Measurements from ENCODE around the gene TSLP. TPM values are rescaled to one million over a fixed set of nuclear protein-coding genes. Genes with fewer than 3 reads are reported as not detected.

TSLP gene
- polyA plus RNA-seq, 1 of the 3 experiments (the other 2 are of a cell fraction), result 1.3 TPM

GRCh38 chr5:111120911-111121310, 49.4 kb downstream of the TSLP start (continued):
- no peak for TF ChIP-seq REST (IDR thresholded peaks at IDR 0.05; ENCODE audit: low read depth, low read length)
- no peak for TF ChIP-seq CTCF (IDR thresholded peaks at IDR 0.05)
- no peak for TF ChIP-seq GATA2 (CRISPR knock-in tag; IDR thresholded peaks at IDR 0.05)
- TF ChIP-seq USF2 (IDR thresholded peaks at IDR 0.05; ENCODE audit: borderline replicate concordance, low read depth, low read length), result no peak

GRCh38 chr5:111121926-111122325, 50.4 kb downstream of the TSLP start:
- Histone ChIP-seq H3K9ac (no peak overlapping the region), H3K27me3 (ENCODE audit: insufficient read depth) (no peaks in the 10 kb centered on the region), H3K9me2 (no peaks in the 10 kb centered on the region), H3K27ac (ENCODE audit: low read depth in 2 of 2, low read length in 1 of 2) (no peak overlapping the region), H3F3A (replicated peaks; ENCODE audit: insufficient read depth) (peaks cover 22% of the 10 kb centered on the region), H4K20me1 (ENCODE audit: insufficient read depth) (no peaks in the 10 kb centered on the region), H3K36me3 (replicated peaks in 1 of 2; ENCODE audit: control insufficient read depth in 1 of 2, insufficient read depth in 2 of 2, low read length in 1 of 2) (peaks cover 88 to 96% of the 10 kb centered on the region in 2 experiments), H2AFZ (ENCODE audit: low read depth) (no peak overlapping the region), H3K4me2 (no peak overlapping the region), H3K4me3 (ENCODE audit: low read depth in 2 of 2, low read length in 1 of 2) (no peak overlapping the region), H3K4me1 (ENCODE audit: control insufficient read depth in 1 of 2, insufficient read depth in 2 of 2, low read depth in 1 of 2, low read length in 1 of 2) (no peaks in the 10 kb centered on the region), H3K9me3 (no peaks in the 10 kb centered on the region; the same call in 1 of the 2 replicates), H3K79me2 (ENCODE audit: insufficient read depth) (no peaks in the 10 kb centered on the region)
- POLR2A ChIA-PET, result no interaction called here
- CTCF ChIA-PET, result interaction anchor here (1.7 kb wide), 1 partner anchor 332 kb away, joined by 3 read pairs; no protein-coding TSS in a partner anchor
- TF ChIP-seq EP300 (IDR thresholded peaks at IDR 0.05; ENCODE audit: borderline replicate concordance in 1 of 2, low read depth in 1 of 2, low read length in 1 of 2) (no peak), TAF1 (IDR thresholded peaks at IDR 0.05; ENCODE audit: borderline replicate concordance, low read depth, low read length) (no peak)
- no peak for DNase-seq

- 47% methylated on average over 2 of the region's 2 CpGs for WGBS (ENCODE audit: low lambda C conversion rate)
- H3K27ac ChIP-seq (ENCODE audit: low read depth in 2 of 2, low read length in 1 of 2), result no peak overlapping the region
- no peak overlapping the region for H3K9ac ChIP-seq
- no peaks in the 10 kb centered on the region for H3K79me2 ChIP-seq (ENCODE audit: insufficient read depth)
- H3K9me2 ChIP-seq, result no peaks in the 10 kb centered on the region
- no peak overlapping the region for H3K4me2 ChIP-seq
- H3K4me1 ChIP-seq (ENCODE audit: control insufficient read depth in 1 of 2, insufficient read depth in 2 of 2, low read depth in 1 of 2, low read length in 1 of 2), result no peaks in the 10 kb centered on the region
- no peaks in the 10 kb centered on the region for H4K20me1 ChIP-seq (ENCODE audit: insufficient read depth)
- CTCF ChIA-PET, result interaction anchor here (1.7 kb wide), 1 partner anchor 332 kb away, joined by 3 read pairs; no protein-coding TSS in a partner anchor
- H3K36me3 ChIP-seq (replicated peaks in 1 of 2; ENCODE audit: control insufficient read depth in 1 of 2, insufficient read depth in 2 of 2, low read length in 1 of 2), result peaks cover 88 to 96% of the 10 kb centered on the region in 2 experiments
- H3K4me3 ChIP-seq (ENCODE audit: low read depth in 2 of 2, low read length in 1 of 2), result no peak overlapping the region
- no peaks in the 10 kb centered on the region for H3K27me3 ChIP-seq (ENCODE audit: insufficient read depth)
- POLR2A ChIA-PET, result no interaction called here
- H3F3A ChIP-seq (replicated peaks; ENCODE audit: insufficient read depth), result peaks cover 26% of the 10 kb centered on the region
- no peaks in the 10 kb centered on the region; the same call in 1 of the 2 replicates for H3K9me3 ChIP-seq
- H2AFZ ChIP-seq (ENCODE audit: low read depth), result no peak overlapping the region
- DNase-seq, result no peak
- no peak for TF ChIP-seq ELF1 (IDR thresholded peaks at IDR 0.05)
- TF ChIP-seq SMC3 (IDR thresholded peaks at IDR 0.05; ENCODE audit: low read depth, low read length), result no peak
- no peak for TF ChIP-seq RFX5 (IDR thresholded peaks at IDR 0.05; ENCODE audit: low read length)
- TF ChIP-seq MAX (IDR thresholded peaks at IDR 0.05; ENCODE audit: low read depth), result no peak
- TF ChIP-seq IRF3 (IDR thresholded peaks at IDR 0.05; ENCODE audit: low read depth, low read length), result no peak
- TF ChIP-seq YY1 (IDR thresholded peaks at IDR 0.05; ENCODE audit: low read depth), result no peak
- no peak for TF ChIP-seq NFIC (IDR thresholded peaks at IDR 0.05; ENCODE audit: borderline replicate concordance)
- TF ChIP-seq SIN3A (IDR thresholded peaks at IDR 0.05; ENCODE audit: borderline replicate concordance, low read depth, low read length), result no peak
- TF ChIP-seq ZBTB33 (IDR thresholded peaks at IDR 0.05; ENCODE audit: borderline replicate concordance, low read depth), result no peak
- no peak for TF ChIP-seq RXRA (IDR thresholded peaks at IDR 0.05; ENCODE audit: borderline replicate concordance, low read depth)
These were observed 50.9 kb downstream of the TSLP start for GRCh38 chr5:111122398-111122797.

Measured in SK-N-SH (cell line).